ENCODE measurements around the gene SCMH1.
A peak's percentile ranks its signal among the peaks of the same experiment; 100 is the strongest.

Gene SCMH1

GRCh38 chr1:41015281-41015896 lies 226.7 kb downstream of the SCMH1 start:
- TF ChIP-seq CTCF (IDR thresholded peaks at IDR 0.05; ENCODE audit: insufficient read depth, low read depth, low read length, missing control alignments): no peak
- no peak for DNase-seq (ENCODE audit: low read depth)
- H3K4me3 ChIP-seq (ENCODE audit: low read length): no peak overlapping the region

- TF ChIP-seq CTCF (IDR thresholded peaks at IDR 0.05; ENCODE audit: insufficient read depth, low read depth, low read length, missing control alignments): no peak
- no peak overlapping the region for H3K4me3 ChIP-seq (ENCODE audit: low read length)
- no peak for DNase-seq (ENCODE audit: low read depth)
These were observed 227.2 kb downstream of the SCMH1 start for GRCh38 chr1:41014871-41015270.

GRCh38 chr1:41013796-41014195 lies 228.3 kb downstream of the SCMH1 start:
- TF ChIP-seq CTCF (IDR thresholded peaks at IDR 0.05; ENCODE audit: insufficient read depth, low read depth, low read length, missing control alignments): no peak
- DNase-seq (ENCODE audit: low read depth): no peak
- no peak overlapping the region for H3K4me3 ChIP-seq (ENCODE audit: low read length)

GRCh38 chr1:41013024-41013423 lies 229.1 kb downstream of the SCMH1 start:
- no peak for DNase-seq (ENCODE audit: low read depth)
- no peak for TF ChIP-seq CTCF (IDR thresholded peaks at IDR 0.05; ENCODE audit: insufficient read depth, low read depth, low read length, missing control alignments)
- no peak overlapping the region for H3K4me3 ChIP-seq (ENCODE audit: low read length)

GRCh38 chr1:41010345-41010744 lies 231.8 kb downstream of the SCMH1 start:
- DNase-seq (ENCODE audit: low read depth): no peak
- H3K4me3 ChIP-seq (ENCODE audit: low read length): no peak overlapping the region
- no peak for TF ChIP-seq CTCF (IDR thresholded peaks at IDR 0.05; ENCODE audit: insufficient read depth, low read depth, low read length, missing control alignments)

GRCh38 chr1:41009466-41009865 lies 232.6 kb downstream of the SCMH1 start:
- peak; percentile 79 for DNase-seq (ENCODE audit: low read depth)
- no peak overlapping the region for H3K4me3 ChIP-seq (ENCODE audit: low read length)
- no peak for TF ChIP-seq CTCF (IDR thresholded peaks at IDR 0.05; ENCODE audit: insufficient read depth, low read depth, low read length, missing control alignments)
